Upper lobe of right lung (tissue), 1 donor: ENCODE measurements around the gene CNTNAP2. TPM values are rescaled to one million over a fixed set of nuclear protein-coding genes. Genes with fewer than 3 reads are reported as not detected.

Source experiments
- ATAC-seq: fragments of 200-7000 bp; cut with Tn5 transposase; one replicate; pipeline ENCODE4 v1.9.1; 2020; ENCODE audit warnings: mild to moderate bottlenecking, moderate library complexity
- DNase-seq: peaks from one replicate; pipeline ENCODE4 v3.0.0-alpha.2; 2020
- H3K27ac ChIP-seq: fragments of 200-600 bp; one replicate; pipeline ENCODE4 v1.8.0; 2022
- H3K27me3 ChIP-seq: fragments of 200-600 bp; one replicate; pipeline ENCODE4 v1.8.0; 2022; ENCODE audit warnings: mild to moderate bottlenecking
- H3K36me3 ChIP-seq: fragments of 200-600 bp; one replicate; pipeline ENCODE4 v1.8.0; 2022
- H3K4me1 ChIP-seq: fragments of 200-600 bp; one replicate; pipeline ENCODE4 v1.8.0; 2022
- H3K4me3 ChIP-seq: fragments of 200-600 bp; one replicate; pipeline ENCODE4 v1.8.0; 2022; ENCODE audit warnings: mild to moderate bottlenecking
- H3K9me3 ChIP-seq: fragments of 200-600 bp; one replicate; pipeline ENCODE4 v1.8.0; 2022
- intact Hi-C: fragments of 100-400 bp; cut with DNase I; formaldehyde crosslinking; loops from one replicate; pipeline ENCODE4 v1.11.0; 2022
- total RNA-seq: library from RNA; stranded (reverse); fragmentation: NEBNext Ultra II Directional; extraction: Animal tissue kit (Norgen Biotek cat#: 25700); gene quantifications from one replicate; pipeline ENCODE4 v1.2.1, GENCODE V29; 2021
- TF ChIP-seq, protein P1 (sequence below): fragments of 200-600 bp; IDR thresholded peaks from one replicate; pipeline ENCODE4 v1.8.0; 2022; ENCODE audit warnings: antibody characterized with exemption
- donor health status: DM: no; HTN: yes; CAD: no; lungs with severe emphysema.

The CNTNAP2 gene
- total RNA-seq, 1 donor from 2014 or later, result 0.41 TPM

DNA sequence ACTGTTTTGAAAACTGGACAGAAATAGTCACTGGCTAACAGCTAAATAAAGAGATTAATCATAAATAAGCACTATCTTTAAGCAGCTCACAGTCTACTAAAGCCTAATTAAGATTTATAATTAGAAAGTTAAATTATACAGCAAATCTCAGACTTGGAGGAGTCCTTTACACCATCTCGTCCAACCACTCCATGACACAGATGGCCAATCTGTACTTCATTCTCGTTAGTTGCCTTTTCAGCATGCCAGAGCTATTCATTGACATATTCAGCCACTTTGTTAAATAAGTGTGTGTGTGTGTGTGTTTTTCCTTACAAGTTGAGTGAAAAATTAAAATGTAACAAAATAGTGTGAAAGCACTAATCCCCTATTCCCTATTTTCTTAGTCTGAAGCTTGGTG lies 1066.7 kb downstream of the CNTNAP2 start:
- no peaks in the 10 kb centered on the region for H3K27me3 ChIP-seq
- intact Hi-C loops, result no loop called here
- H3K27ac ChIP-seq, result no peak overlapping the region
- H3K36me3 ChIP-seq, result no peaks in the 10 kb centered on the region
- DNase-seq (no peak), ATAC-seq (no peak)
- TF ChIP-seq, protein P1, sequence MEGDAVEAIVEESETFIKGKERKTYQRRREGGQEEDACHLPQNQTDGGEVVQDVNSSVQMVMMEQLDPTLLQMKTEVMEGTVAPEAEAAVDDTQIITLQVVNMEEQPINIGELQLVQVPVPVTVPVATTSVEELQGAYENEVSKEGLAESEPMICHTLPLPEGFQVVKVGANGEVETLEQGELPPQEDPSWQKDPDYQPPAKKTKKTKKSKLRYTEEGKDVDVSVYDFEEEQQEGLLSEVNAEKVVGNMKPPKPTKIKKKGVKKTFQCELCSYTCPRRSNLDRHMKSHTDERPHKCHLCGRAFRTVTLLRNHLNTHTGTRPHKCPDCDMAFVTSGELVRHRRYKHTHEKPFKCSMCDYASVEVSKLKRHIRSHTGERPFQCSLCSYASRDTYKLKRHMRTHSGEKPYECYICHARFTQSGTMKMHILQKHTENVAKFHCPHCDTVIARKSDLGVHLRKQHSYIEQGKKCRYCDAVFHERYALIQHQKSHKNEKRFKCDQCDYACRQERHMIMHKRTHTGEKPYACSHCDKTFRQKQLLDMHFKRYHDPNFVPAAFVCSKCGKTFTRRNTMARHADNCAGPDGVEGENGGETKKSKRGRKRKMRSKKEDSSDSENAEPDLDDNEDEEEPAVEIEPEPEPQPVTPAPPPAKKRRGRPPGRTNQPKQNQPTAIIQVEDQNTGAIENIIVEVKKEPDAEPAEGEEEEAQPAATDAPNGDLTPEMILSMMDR, result no peak
- H3K9me3 ChIP-seq, result no peaks in the 10 kb centered on the region
- no peaks in the 10 kb centered on the region for H3K4me1 ChIP-seq
- no peak overlapping the region for H3K4me3 ChIP-seq

DNA sequence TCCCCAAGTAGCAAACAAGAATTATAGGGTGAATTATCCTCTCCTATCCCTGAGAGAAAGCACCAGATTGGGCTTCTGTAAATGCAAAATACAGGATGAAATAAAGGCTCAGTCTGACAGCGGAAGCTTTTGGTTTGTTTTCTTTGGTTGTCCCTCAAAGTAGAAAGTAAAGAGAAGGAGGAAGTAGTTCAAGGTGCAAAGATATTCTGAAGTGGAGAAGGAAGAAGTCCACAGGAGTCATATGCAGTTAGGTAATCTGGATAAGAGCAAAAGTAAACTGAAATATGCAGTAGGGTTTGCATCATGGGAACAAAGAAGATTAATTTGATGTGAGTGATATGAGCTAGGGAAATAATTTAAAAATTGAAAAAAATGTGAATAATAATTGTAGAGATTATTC lies 1071.9 kb downstream of the CNTNAP2 start:
- intact Hi-C loops, result no loop called here
- ATAC-seq (peak; percentile 76), DNase-seq (no peak)
- Histone ChIP-seq H3K9me3 (no peaks in the 10 kb centered on the region), H3K27ac (no peak overlapping the region), H3K4me1 (no peaks in the 10 kb centered on the region), H3K27me3 (no peaks in the 10 kb centered on the region), H3K4me3 (no peak overlapping the region), H3K36me3 (no peaks in the 10 kb centered on the region)
- TF ChIP-seq, protein P1, result no peak

DNA sequence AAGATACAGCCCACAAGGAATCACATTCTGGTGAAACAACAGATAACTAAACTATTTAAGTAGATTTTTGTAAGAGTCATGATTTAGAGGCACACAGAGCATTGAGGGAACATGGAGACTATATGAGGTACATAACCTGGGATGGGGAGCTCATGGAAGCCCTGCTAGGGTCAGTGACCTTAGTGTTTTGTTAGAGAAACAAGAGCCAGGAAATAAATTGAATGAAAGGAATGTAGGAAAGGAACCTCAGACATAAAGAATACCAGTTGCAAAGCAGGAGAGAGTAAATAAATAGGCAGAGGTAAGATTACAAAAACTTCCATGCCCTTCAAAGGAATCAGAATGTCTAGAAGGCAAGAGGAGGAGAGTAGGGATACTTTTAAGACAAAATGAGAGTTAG lies 1076.9 kb downstream of the CNTNAP2 start:
- TF ChIP-seq, protein P1, result no peak
- ATAC-seq, result no peak
- intact Hi-C loops, result no loop called here

DNA sequence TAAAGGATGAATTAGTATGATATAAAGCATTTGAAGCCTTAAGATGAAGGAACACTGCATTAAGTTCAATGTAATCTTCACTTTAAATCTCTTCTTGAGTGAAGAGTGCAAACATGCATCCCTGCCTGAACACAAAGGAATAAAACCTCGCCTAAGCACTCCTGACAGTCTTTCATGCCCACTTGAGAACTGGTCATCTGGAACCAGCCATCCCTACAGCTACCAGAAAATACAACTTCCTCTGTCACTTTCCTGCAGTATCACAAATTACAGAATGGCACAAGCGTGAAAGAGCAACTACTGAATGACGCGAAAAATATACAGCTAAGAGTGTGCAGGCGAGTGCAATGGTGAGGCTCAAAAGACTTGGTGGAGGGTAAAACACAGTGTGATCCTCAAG lies 1079.9 kb downstream of the CNTNAP2 start:
- no peak for ATAC-seq
- no peak overlapping the region for H3K27ac ChIP-seq
- H3K36me3 ChIP-seq, result no peaks in the 10 kb centered on the region
- H3K4me1 ChIP-seq, result no peaks in the 10 kb centered on the region
- DNase-seq, result no peak
- H3K4me3 ChIP-seq, result no peak overlapping the region
- no peaks in the 10 kb centered on the region for H3K9me3 ChIP-seq
- TF ChIP-seq, protein P1, result no peak
- no peaks in the 10 kb centered on the region for H3K27me3 ChIP-seq
- intact Hi-C loops, result no loop called here

More for the DNA sequence above, 1076.9 kb downstream of the CNTNAP2 start:
- Histone ChIP-seq H3K27ac (no peak overlapping the region), H3K4me3 (no peak overlapping the region), H3K27me3 (no peaks in the 10 kb centered on the region), H3K9me3 (no peaks in the 10 kb centered on the region), H3K4me1 (no peaks in the 10 kb centered on the region), H3K36me3 (no peaks in the 10 kb centered on the region)
- no peak for DNase-seq

DNA sequence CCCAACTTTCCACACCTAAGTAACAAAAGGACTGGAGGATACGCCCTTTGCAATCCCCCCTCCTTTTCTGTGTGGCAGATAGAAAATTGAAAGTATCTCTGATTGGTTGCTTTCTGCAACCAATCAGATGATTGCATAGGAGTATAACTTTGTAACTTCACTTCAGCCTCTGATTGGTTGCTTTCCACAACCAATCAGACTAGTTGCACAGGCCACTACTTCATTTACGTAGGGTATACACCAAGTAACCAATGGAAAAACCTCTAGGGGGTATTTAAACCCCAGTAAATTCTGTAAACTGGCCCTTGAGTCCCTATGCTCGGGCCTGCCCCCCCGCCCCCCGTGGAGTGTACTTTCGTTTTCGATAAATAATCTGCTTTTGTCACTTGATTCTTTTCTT lies 1080.4 kb downstream of the CNTNAP2 start:
- Histone ChIP-seq H3K4me3 (no peak overlapping the region), H3K27me3 (no peaks in the 10 kb centered on the region), H3K36me3 (no peaks in the 10 kb centered on the region), H3K4me1 (no peaks in the 10 kb centered on the region), H3K9me3 (no peaks in the 10 kb centered on the region), H3K27ac (no peak overlapping the region)
- ATAC-seq (no peak), DNase-seq (no peak)
- intact Hi-C loops, result no loop called here
- TF ChIP-seq, protein P1, result no peak

DNA sequence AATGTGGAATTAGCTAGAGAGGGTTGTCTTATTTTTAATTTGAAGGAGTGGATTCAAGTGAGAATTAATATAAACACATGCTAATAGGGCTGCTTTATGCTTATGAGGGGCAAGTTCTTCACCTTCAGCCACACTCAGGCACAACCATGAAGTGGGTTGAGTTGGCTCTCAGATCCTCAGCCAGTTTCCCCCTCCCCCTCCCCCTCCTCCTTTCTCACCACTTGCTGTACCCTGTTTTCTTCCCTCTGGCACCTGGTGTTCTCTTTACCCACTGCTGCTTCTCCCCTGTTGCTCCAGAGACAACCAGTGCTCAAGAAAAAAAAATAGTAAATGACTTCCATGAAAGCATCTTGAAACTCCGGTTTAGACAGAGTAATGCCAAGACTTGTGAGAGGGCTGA lies 1083.3 kb downstream of the CNTNAP2 start:
- no peaks in the 10 kb centered on the region for H3K9me3 ChIP-seq
- intact Hi-C loops, result no loop called here
- no peaks in the 10 kb centered on the region for H3K4me1 ChIP-seq
- TF ChIP-seq, protein P1, result no peak
- no peak for ATAC-seq
- H3K27ac ChIP-seq, result no peak overlapping the region
- H3K36me3 ChIP-seq, result no peaks in the 10 kb centered on the region
- H3K4me3 ChIP-seq, result no peak overlapping the region
- no peak for DNase-seq
- no peaks in the 10 kb centered on the region for H3K27me3 ChIP-seq
